ENCODE data around the gene CD151. TPM values are rescaled to one million over a fixed set of nuclear protein-coding genes. Genes with fewer than 3 reads are reported as not detected.

The CD151 gene
- total RNA-seq, 1 donor from 2014 or later: 401 TPM

DNA sequence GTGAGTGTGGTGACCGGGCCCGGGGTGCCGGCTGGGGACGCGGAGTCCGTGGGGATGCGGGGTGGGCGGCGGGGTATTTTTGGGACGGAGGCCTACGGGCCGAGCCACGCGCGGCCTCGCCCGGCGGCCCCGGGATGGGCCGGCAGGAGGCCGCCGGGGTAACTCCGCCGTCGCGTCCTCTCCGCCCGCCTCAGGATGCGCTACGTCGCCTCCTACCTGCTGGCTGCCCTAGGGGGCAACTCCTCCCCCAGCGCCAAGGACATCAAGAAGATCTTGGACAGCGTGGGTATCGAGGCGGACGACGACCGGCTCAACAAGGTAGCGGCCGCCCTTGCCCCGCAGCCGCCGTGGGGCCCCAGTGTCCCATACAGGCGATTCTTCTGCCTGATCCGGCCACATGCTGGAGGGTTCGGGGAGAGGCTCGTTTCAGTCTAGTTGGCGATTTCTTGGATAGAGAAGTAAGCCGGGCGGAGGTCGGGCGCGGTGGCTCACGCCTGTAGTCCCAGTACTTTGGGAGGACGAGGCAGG is 22.6 kb upstream of the CD151 start:
- ATAC-seq (no peak), DNase-seq (no peak)
- intact Hi-C loops (cut with micrococcal nuclease): no loop called here

DNA sequence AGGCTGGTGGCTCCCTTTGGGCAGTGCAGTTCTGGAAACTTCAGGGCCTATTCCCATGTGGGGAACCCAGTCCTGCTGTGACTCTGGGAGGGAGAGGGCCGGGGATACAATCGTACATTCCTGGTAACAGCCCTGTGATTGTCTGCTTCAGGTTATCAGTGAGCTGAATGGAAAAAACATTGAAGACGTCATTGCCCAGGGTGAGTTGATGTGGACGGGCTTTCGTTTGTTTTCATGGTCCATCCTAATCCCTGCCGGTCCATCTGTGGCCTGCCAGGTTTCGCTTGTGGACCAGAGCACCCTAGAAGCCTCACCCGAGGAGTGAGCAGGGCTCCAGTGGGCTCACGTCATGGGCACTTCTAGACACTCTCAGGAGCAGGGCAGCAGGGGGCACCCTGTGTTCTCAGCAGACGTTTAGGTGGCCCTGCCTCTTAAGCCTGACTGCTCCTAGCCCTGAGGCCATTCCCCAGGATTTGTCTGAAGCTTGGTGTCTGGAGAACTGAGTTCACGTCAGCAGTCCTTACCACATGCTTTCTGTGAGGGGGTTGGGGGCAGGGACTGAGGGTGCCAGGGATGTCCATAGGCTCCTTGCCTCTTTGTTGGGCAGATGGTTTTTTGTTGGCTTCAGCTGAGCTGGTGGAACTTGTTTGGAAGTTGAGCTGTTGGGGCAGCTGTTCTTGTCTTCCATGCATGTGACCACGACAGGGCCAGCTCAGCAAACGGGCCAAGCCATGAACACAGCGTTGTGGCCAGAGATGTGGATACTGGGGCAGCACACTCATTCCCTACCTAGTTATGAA is 21.1 kb upstream of the CD151 start:
- DNase-seq: no peak
- no peak for ATAC-seq
- intact Hi-C loops (cut with micrococcal nuclease): no loop called here

DNA sequence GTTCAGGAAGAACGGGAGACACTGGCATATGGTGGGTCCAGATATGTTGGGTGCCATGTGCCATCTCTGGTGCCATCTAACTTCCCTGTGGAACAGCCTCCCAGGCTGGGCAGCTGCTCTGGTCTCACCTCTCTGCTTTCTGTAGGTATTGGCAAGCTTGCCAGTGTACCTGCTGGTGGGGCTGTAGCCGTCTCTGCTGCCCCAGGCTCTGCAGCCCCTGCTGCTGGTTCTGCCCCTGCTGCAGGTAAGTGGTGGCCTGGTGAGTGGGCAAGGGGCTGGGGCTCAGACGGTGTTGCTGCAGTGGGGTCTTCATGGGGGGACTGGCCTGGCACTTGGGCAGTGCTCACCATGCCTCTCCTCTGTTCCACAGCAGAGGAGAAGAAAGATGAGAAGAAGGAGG is 20.4 kb upstream of the CD151 start:
- ATAC-seq: no peak
- DNase-seq: no peak

DNA sequence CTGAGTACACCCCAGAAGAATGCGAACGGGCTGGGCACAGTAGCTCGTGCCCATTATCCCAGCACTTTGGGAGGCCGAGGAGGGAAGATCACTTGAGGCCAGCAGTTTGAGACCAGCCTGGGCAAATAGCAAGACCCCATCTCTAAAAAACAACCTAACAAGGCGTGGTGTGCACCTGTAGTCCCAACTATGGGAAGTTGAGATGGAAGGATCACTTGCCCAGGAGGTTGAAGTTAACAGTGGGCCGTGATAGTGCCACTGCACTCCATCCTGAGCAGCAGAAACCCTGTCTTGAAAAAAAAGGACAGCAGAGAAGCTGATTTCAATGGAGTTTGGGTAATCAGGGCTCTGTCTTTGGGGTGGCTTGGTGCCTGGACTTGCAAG is 19.7 kb upstream of the CD151 start:
- no peak for DNase-seq
- intact Hi-C loops (cut with micrococcal nuclease): no loop called here
- no peak for ATAC-seq

More for the DNA sequence above, 20.4 kb upstream of the CD151 start:
- intact Hi-C loops (cut with micrococcal nuclease): no loop called here

DNA sequence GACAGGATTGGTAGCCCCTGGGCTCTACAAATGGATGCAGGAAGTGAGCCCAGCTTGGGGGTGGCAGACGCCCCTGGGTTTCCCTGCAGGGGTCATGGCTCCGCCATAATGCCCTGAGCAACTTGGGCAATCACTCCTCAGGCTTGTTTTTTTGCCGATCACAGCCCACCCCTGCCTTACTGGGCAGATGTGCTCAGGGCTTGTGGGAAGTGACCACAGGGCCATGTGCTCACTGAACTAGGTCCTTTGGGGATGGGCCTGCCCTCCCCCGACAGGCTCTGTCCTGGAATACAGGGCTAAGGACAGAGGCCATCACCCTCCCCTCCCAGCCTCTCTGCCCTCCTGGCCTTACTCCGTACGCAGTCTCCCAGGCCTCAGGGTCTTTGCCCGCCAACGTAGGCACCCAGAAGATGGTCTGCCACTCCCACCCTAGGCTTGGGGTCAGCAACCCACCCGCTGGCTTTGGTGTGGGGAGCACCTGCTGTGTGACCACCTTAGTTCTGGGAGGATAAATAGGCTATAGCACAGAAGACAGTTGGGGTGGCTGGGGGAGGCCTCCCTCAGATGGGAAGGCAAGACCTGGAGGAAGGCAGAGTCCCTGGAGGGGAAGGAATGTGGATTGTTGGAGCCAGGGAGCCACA is 19.2 kb upstream of the CD151 start:
- intact Hi-C loops (cut with micrococcal nuclease): no loop called here
- no peak for ATAC-seq
- DNase-seq: no peak

DNA sequence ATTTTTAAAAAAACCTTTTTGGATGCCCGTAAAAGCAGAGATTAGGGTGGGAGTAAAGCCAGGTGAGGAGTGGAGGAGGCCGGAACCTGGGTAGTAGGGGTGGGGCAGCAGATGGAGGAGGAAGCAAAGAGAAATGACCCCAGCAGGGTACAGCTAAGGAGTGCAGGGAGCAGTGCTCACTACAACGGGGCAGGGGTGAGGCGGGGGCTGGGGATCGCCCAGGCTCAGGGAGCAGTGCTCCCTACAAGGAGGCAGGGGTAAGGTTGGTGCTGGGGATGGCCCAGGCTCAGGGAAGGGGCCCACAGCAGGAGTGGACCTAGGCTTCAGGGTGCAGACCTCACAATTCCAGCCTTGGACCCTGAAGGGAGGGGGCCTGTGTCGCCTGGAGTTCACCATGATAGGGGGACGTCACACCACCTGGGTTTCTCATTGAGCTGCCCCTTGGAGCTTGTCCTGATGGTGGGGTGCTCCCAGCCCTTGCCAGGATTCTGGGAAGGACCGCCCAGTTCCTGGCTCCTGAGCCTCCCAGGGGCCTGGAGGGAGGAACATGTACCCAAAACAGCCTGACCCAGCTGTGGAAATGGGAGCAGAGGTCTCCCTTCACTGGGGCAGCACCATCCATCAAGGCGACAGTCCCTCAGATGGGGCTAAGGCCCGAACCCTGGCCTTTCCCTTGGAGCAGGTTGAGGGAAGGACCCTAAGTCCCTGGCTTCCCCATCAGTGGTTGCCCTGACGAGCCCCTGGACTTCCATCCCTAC is 16.9 kb upstream of the CD151 start:
- intact Hi-C loops (cut with micrococcal nuclease): no loop called here
- ATAC-seq (no peak), DNase-seq (no peak)

DNA sequence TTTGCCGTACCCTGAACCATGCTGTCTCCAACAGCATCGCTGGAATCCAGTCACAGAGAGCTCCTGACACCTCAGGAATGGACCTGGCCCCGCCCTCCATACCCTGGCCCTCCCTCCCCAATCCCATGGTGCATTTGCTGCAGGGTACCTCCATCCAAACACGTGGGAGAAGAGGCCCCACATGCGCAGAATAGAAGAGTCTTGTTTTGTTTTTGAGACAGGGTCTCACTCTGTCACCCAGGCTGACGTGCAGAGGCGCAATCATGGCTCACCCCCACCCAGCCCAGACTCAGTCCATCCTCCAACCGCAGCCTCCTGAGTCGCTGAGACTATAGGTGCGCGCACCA is 16.3 kb upstream of the CD151 start:
- intact Hi-C loops (cut with micrococcal nuclease): no loop called here
- no peak for DNase-seq
- ATAC-seq: no peak

DNA sequence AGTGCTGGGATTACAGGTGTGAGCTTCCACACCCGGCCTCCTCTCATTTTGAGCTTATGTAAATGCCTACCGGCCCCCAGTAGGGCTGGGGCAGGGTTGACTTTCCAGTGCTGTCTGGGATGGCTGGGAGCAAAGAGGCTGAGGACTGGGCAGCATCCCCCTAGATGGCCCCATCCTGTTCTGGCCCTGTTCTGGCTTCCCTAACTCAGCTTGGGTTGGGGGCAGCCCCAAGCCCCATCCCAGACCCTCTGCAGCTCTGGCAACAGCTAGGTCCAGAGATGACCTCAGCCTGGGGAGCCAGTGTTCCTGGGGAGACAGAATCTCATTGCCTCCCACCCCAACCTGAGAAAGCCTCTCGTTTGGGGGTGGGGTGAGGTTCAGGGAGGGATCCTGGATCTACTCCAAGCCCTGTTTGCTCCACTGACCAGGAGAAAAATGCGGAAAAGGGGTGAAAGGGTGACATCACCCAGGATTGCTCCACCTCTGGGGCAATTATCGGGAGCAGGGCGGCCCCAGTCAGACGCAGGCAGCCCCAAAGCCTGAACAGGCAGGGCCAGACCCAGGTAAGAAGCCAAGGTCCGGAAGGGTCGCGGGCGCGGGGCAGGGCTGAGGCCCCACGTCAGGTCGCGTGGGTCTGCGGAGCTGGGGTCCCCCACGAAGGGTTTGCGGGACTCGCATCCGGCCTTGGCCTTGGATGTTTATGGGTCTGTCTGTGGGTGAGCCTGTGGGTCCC is 14.2 kb upstream of the CD151 start, which contains the start of gene PNPLA2:
PNPLA2 (plus strand) TSS at position 519 of the 733 bp plus-strand sequence. CDS start 805 bp downstream, outside the sequence.
- peak; percentile 52 for DNase-seq
- intact Hi-C loops (cut with micrococcal nuclease): no loop called here
- no peak for ATAC-seq

DNA sequence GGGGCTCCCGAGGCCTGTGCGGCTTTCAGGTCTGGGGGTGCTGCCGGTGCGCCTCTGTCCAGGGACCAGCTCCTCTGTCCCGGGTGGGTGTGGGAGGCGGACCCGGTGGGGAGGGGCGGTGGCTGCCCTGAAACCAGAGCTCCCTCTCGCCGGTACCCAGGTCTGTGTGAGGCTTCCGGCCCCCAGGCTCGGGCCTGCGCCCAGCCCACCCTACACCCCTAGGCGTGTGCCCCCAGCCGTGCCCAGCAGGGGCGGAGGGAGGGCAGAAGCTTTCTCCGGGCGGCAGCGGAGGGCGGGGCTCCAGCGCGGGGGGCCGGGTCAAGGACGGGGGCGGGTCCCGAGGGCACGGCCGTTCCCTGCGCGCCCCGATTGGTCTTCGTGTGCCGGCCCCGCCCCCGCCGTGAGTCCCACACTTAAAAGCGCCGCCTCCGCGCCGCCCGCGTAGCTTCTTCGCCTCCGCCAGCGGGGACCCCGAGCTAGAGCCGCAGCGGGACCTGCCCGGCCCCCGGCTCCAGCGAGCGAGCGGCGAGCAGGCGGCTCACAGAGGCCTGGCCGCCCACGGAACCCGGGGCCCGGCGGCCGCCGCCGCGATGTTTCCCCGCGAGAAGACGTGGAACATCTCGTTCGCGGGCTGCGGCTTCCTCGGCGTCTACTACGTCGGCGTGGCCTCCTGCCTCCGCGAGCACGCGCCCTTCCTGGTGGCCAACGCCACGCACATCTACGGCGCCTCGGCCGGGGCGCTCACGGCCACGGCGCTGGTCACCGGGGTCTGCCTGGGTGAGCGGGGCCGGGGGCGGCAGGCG is 13.4 kb upstream of the CD151 start:
- peak; percentile 97 for DNase-seq
- intact Hi-C loops (cut with micrococcal nuclease): no loop called here
- peak; percentile 82 for ATAC-seq

DNA sequence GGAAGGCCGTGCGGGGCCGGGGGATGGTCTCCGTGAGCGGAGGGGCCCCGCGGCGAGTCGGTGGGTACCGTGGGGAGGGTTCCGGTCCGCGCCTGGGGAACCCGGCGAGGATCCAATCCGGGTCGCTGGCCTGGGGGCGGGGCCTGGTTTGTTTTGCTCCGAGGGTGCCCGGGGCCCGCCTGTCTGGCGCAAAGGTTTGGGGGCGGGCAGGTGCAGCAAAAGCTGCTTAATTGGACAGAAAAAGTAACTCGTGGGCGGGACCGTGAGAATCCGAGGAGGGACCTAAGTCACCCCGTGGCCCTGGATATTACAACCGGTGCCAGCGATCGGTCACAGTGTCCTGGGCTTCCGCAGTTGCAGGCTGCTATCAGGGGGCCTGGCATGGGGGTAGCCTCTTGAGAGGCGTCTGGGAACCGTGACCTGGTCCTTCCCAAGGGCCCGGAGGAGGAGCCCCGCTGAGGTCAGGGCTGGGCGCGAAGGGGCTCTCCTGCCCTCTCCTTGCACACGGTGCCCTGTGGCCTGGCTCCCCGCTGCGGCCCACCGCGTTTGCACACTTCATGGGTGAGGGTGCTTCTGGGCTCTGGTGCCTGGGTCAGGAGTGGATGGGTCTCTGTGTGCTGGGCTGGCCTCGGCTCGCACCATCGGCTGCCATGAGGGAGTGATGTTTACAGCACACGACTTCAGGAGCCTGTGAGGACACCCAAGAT is 12.7 kb upstream of the CD151 start:
- ATAC-seq (peak; percentile 66), DNase-seq (peak; percentile 94)
- intact Hi-C loops (cut with micrococcal nuclease): no loop called here

DNA sequence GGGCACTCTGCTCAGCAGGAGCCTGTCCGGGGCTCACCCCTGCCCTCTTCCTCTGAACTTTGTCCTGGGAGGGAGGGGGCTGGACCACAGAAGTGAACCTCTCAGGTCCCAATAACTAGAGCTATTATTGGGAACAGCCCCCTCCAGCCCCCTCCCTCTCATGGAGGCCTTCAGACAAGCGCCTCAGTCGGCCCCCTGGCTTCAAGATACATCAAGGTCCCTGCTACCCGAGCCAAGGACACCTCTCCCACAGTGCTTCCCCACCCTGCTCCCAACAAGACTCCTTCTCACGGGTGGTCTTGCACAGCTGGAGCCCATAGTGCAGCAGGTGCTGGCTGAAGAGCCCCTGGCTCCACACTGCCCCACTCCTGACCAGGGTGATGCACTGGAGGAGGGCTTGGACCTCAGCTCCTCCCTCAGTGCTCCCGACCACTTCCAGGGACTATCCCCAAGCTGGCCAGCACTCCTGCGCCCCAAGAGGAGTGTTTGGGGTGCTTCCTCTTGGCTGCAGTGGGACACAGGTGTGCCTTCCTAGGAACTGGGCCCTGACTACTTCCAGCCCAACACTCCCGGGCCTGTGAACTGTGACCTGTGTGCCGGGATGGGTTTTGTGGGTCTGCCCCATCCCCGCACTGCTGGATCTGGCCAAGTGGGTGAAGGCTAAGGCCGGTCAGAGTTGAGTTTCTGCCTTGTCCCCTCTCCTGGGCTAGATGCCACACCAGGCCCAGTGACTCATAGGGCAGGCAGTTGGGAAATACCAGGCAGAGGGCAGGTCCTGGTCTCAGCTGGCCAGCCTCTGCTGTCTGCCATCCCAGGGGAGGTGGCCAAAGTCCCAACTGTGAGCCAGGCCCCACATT is 11.9 kb upstream of the CD151 start:
- peak; percentile 64 for ATAC-seq
- intact Hi-C loops (cut with micrococcal nuclease): no loop called here

DNA sequence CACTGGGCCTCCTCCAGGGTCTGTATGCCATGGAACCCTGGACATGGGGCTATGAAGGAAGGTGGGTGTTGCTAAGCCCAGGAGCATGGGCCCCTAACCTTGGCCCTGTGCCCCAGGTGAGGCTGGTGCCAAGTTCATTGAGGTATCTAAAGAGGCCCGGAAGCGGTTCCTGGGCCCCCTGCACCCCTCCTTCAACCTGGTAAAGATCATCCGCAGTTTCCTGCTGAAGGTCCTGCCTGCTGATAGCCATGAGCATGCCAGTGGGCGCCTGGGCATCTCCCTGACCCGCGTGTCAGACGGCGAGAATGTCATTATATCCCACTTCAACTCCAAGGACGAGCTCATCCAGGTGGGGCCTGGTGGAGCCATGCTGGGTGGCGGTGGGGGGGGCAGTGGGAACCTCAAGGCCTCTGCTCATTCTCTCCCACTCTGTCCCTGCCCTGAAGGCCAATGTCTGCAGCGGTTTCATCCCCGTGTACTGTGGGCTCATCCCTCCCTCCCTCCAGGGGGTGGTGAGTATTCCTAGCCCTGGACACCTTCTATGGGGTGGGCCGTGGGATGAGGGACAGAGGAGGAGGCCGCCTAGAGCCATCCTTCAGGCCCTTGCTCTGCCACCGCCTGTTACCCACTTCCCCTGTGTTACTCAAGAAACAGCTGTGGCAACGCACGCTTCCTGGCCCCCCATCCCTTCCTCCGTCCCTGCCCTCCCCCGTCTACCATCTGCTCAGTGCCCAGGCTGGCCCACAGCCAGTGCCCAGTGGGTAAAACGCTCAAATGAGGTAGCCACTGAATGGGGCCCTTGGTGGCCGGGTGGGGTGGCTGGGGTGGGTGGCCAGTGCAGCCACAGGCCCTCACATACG is 11.0 kb upstream of the CD151 start:
- intact Hi-C loops (cut with micrococcal nuclease): no loop called here
- DNase-seq: peak; percentile 77
- ATAC-seq: no peak

More for the DNA sequence above, 11.9 kb upstream of the CD151 start:
- DNase-seq: peak; percentile 85

DNA sequence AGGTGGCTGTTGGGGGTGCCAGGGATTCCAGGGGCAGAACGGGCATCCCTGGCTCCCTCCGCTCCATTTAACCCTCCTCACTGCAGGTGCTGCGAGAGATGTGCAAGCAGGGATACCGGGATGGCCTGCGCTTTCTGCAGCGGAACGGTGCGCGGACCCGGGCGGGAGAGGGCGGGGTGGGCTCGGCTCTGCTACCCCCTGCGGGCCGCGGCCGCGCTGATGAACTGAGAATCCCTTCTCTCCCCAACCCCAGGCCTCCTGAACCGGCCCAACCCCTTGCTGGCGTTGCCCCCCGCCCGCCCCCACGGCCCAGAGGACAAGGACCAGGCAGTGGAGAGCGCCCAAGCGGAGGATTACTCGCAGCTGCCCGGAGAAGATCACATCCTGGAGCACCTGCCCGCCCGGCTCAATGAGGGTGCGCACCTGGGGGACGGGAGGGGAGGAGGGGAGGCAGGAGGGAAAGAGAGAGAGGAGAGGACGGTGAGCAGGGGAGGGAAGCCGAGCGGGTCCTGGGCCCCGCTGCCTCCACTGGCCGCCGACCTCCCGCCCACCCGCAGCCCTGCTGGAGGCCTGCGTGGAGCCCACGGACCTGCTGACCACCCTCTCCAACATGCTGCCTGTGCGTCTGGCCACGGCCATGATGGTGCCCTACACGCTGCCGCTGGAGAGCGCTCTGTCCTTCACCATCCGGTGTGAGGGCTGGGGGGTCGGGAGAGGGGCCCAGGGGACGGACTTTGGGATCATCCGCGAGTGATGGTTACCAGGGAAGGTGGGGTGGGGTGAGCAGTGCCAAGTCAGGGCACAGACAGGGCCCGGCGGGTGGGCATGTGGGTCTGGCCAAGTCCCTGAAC is 9.1 kb upstream of the CD151 start:
- intact Hi-C loops (cut with micrococcal nuclease): no loop called here
- DNase-seq: no peak
- ATAC-seq: no peak

DNA sequence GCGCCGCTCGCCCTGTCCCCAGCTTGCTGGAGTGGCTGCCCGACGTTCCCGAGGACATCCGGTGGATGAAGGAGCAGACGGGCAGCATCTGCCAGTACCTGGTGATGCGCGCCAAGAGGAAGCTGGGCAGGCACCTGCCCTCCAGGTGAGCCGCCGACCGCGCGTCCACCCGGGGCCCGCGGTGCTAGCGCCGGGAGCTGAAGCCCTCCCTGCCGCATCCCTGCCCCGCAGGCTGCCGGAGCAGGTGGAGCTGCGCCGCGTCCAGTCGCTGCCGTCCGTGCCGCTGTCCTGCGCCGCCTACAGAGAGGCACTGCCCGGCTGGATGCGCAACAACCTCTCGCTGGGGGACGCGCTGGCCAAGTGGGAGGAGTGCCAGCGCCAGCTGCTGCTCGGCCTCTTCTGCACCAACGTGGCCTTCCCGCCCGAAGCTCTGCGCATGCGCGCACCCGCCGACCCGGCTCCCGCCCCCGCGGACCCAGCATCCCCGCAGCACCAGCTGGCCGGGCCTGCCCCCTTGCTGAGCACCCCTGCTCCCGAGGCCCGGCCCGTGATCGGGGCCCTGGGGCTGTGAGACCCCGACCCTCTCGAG is 8.4 kb upstream of the CD151 start:
- intact Hi-C loops (cut with micrococcal nuclease): no loop called here
- ATAC-seq (no peak), DNase-seq (no peak)

DNA sequence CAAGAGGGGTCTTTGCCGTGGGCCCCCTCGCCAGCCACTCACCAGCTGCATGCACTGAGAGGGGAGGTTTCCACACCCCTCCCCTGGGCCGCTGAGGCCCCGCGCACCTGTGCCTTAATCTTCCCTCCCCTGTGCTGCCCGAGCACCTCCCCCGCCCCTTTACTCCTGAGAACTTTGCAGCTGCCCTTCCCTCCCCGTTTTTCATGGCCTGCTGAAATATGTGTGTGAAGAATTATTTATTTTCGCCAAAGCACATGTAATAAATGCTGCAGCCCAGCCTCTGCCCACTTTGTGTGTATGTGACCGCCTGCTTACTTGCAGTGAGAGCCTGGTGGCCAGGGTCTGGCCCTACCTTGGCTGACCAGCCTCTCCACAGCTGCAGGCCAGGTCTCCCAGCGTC is 7.8 kb upstream of the CD151 start:
- no peak for ATAC-seq
- no peak for DNase-seq
- intact Hi-C loops (cut with micrococcal nuclease): no loop called here
